ENCODE data around the gene COA1. TPM values are rescaled to one million over a fixed set of nuclear protein-coding genes. Genes with fewer than 3 reads are reported as not detected.

The COA1 gene
- total and polyA plus RNA-seq, 8 donors: 41.5 to 89.2 (median 75.6) TPM

- TF ChIP-seq CTCF (IDR thresholded peaks at IDR 0.05): no peak
- DNase-seq: no peak
- Histone ChIP-seq H3K27me3 (no peaks in the 10 kb centered on the region), H3K4me1 (peaks cover 0 to 14% of the 10 kb centered on the region in 2 donors), H3K27ac (no peak overlapping the region), H3K4me3 (no peak overlapping the region), H3K9me3 (no peaks in the 10 kb centered on the region), H3K36me3 (peaks cover 0 to 20% of the 10 kb centered on the region in 2 donors)
- intact Hi-C loops (cut with DNase I): no loop called here
- no peak for ATAC-seq
Observed at GRCh38 chr7:43771128-43771527, 41.8 kb upstream of the COA1 start.

GRCh38 chr7:43769791-43770465 lies 40.6 kb upstream of the COA1 start:
- Histone ChIP-seq H3K36me3 (peaks cover 0 to 20% of the 10 kb centered on the region in 2 donors), H3K27ac (no peak overlapping the region), H3K27me3 (no peaks in the 10 kb centered on the region), H3K9me3 (no peaks in the 10 kb centered on the region), H3K4me1 (peaks cover 5 to 22% of the 10 kb centered on the region in 2 donors), H3K4me3 (no peak overlapping the region)
- intact Hi-C loops (cut with DNase I): no loop called here
- DNase-seq (no peak), ATAC-seq (peak; percentile 43)
- TF ChIP-seq CTCF (IDR thresholded peaks at IDR 0.05): no peak

GRCh38 chr7:43769281-43769680 lies 40.0 kb upstream of the COA1 start:
- no peaks in the 10 kb centered on the region for H3K27me3 ChIP-seq
- intact Hi-C loops (cut with DNase I): no loop called here
- DNase-seq: no peak
- peaks cover 11 to 29% of the 10 kb centered on the region in 2 donors for H3K4me1 ChIP-seq
- ATAC-seq: no peak
- no peak overlapping the region for H3K4me3 ChIP-seq
- H3K27ac ChIP-seq: no peak overlapping the region
- no peaks in the 10 kb centered on the region for H3K9me3 ChIP-seq
- no peak for TF ChIP-seq CTCF (IDR thresholded peaks at IDR 0.05)
- peaks cover 0 to 20% of the 10 kb centered on the region in 2 donors for H3K36me3 ChIP-seq

GRCh38 chr7:43768887-43769272 lies 39.6 kb upstream of the COA1 start:
- no peak overlapping the region for H3K27ac ChIP-seq
- H3K4me1 ChIP-seq: peaks cover 12 to 33% of the 10 kb centered on the region in 2 donors
- TF ChIP-seq CTCF (IDR thresholded peaks at IDR 0.05): no peak
- H3K9me3 ChIP-seq: no peaks in the 10 kb centered on the region
- intact Hi-C loops (cut with DNase I): no loop called here
- ATAC-seq (no peak), DNase-seq (no peak)
- no peak overlapping the region for H3K4me3 ChIP-seq
- no peaks in the 10 kb centered on the region for H3K27me3 ChIP-seq
- peaks cover 0 to 20% of the 10 kb centered on the region in 2 donors for H3K36me3 ChIP-seq

DNA sequence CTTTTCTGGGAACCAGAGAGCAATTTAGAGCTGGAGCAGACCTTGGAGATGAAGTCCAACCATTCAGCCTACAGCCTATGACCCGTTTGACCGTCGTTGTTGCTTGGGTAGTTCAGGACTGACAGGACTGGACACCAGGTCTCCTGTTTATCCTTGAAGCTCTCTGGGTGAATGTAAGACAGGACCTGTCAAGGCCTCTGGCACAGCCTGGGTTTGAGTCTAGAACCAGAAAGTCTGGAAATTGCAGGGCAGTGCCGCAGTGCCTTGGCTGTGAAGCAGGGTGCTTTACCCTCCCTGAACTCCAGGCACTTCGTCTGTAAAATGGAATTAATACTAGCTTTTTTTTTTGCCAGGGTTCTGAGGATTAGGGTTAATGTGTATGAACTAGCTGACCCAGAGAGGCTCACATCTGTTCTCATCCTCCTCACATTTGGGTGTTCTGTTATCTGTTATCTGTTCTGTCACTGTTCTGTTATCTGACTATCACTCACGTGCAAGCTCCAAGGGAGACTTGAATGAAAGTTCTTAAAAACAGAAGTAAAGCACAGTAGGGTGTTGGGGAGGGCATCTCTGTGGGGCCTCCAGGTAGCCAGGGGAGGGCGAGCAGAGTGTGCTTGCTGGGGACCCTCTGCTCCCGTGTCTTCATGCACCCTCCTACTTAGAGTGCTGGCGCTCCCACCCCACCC lies 39.0 kb upstream of the COA1 start:
- no peak for DNase-seq
- peaks cover 13 to 38% of the 10 kb centered on the region in 2 donors for H3K4me1 ChIP-seq
- H3K27me3 ChIP-seq: no peaks in the 10 kb centered on the region
- H3K4me3 ChIP-seq: no peak overlapping the region
- H3K9me3 ChIP-seq: no peaks in the 10 kb centered on the region
- H3K27ac ChIP-seq: no peak overlapping the region
- intact Hi-C loops (cut with DNase I): no loop called here
- no peak for ATAC-seq
- H3K36me3 ChIP-seq: peaks cover 0 to 20% of the 10 kb centered on the region in 2 donors
- no peak for TF ChIP-seq CTCF (IDR thresholded peaks at IDR 0.05)
